Parathyroid adenoma (tissue), 2 donors: ENCODE measurements around the gene MRO.
A peak's percentile ranks its signal among the peaks of the same experiment; 100 is the strongest.

Experiments used
- H2AFZ ChIP-seq: fragments of 300-600 bp; sonication (generic); one replicate; pipeline ENCODE4 v1.7.0; 2017; ENCODE audit warnings: antibody characterized with exemption, mild to moderate bottlenecking
- H3K27ac ChIP-seq: fragments of 300-600 bp; sonication (generic); one replicate; pipeline ENCODE4 v1.7.0; 2017
- H3K27me3 ChIP-seq: fragments of 300-600 bp; sonication (generic); one replicate; pipeline ENCODE4 v1.7.0; 2017; ENCODE audit warnings: low read length; ENCODE audit not compliant: control insufficient read depth, insufficient read depth
- H3K36me3 ChIP-seq: fragments of 300-600 bp; sonication (generic); one replicate; pipeline ENCODE4 v1.7.0; 2017; ENCODE audit warnings: low read length; ENCODE audit not compliant: control insufficient read depth, insufficient read depth
- H3K4me1 ChIP-seq: fragments of 300-600 bp; sonication (generic); one replicate; pipeline ENCODE4 v1.7.0; 2017; ENCODE audit warnings: control low read depth
- H3K4me2 ChIP-seq: fragments of 300-600 bp; sonication (generic); one replicate; pipeline ENCODE4 v1.7.0; 2017; ENCODE audit warnings: low read length
- H3K4me3 ChIP-seq: fragments of 300-600 bp; sonication (generic); one replicate; pipeline ENCODE4 v1.7.0; 2017; ENCODE audit warnings: low read depth, low read length
- H3K79me2 ChIP-seq: fragments of 300-600 bp; sonication (generic); one replicate; pipeline ENCODE4 v1.7.0; 2017; ENCODE audit warnings: control low read depth
- H3K9ac ChIP-seq: fragments of 300-600 bp; sonication (generic); one replicate; pipeline ENCODE4 v1.7.0; 2017; ENCODE audit warnings: mild to moderate bottlenecking
- H3K9me3 ChIP-seq: fragments of 300-600 bp; sonication (generic); one replicate; pipeline ENCODE4 v1.7.0; 2017; ENCODE audit warnings: low read length; ENCODE audit not compliant: control insufficient read depth
- CTCF ChIP-seq: fragments of 300-600 bp; sonication (generic); IDR thresholded peaks from one replicate; pipeline ENCODE4 v1.7.0; 2017; ENCODE audit warnings: antibody characterized with exemption, mild to moderate bottlenecking
- donor health status: primary hyperparathyroidism.

MRO gene

GRCh38 chr18:50802141-50802540 is 17.7 kb downstream of the MRO start:
- no peak for TF ChIP-seq CTCF
- Histone ChIP-seq H3K27ac (peak overlapping the region; percentile 25), H3K9me3 (no peaks in the 10 kb centered on the region), H3K36me3 (no peaks in the 10 kb centered on the region), H3K79me2 (no peaks in the 10 kb centered on the region), H3K4me2 (no peak overlapping the region), H3K4me3 (no peak overlapping the region), H3K27me3 (no peaks in the 10 kb centered on the region), H2AFZ (no peak overlapping the region), H3K9ac (no peak overlapping the region), H3K4me1 (peaks cover 56% of the 10 kb centered on the region)

DNA sequence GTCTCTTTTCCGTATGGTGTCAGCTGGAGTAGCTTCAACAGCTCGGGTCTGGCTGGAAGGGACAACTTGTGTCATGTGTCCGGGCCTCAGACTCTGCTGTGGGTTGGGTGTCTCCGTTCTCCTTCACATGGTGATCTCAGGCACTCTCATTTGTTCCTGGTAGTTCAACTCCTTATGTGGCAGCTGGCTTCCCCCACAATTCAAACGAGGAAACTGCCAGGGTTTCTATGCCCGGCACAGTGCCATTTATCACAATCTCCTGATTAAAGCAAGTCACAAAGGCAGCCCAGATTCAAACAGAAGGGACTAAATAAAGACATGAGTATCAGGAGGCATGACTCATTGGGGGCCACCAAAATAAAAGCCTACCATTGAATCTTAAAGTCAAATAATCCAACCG is 22.7 kb downstream of the MRO start:
- H2AFZ ChIP-seq = peak overlapping the region; percentile 56
- no peaks in the 10 kb centered on the region for H3K79me2 ChIP-seq
- H3K4me2 ChIP-seq = no peak overlapping the region
- peaks cover 33% of the 10 kb centered on the region for H3K4me1 ChIP-seq
- no peaks in the 10 kb centered on the region for H3K27me3 ChIP-seq
- H3K9me3 ChIP-seq = no peaks in the 10 kb centered on the region
- H3K4me3 ChIP-seq = no peak overlapping the region
- no peak for TF ChIP-seq CTCF
- H3K36me3 ChIP-seq = no peaks in the 10 kb centered on the region
- H3K27ac ChIP-seq = peak overlapping the region; percentile 34
- no peak overlapping the region for H3K9ac ChIP-seq

DNA sequence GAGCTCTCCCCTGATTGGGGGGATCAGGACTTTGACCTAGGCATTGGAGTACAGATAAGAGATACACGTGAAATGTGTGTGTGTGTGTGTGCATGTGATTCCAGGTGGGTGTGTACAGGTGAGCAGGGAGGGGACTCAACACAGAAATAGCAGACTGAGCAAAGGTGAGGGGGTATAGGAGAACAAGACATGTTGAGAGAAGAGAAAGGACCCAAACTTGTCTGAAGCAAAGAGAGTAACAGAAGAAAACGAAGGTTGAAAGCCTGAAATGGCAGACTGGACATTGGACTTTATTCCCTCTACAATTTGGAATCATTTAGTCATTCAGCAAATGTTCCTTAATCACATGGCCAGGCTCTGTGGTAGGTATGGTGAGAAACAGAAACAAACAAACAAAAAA is 23.3 kb downstream of the MRO start:
- H3K27ac ChIP-seq = peak overlapping the region; percentile 34

GRCh38 chr18:50793641-50794565 is 25.9 kb downstream of the MRO start:
- Histone ChIP-seq H3K36me3 (no peaks in the 10 kb centered on the region), H3K27me3 (no peaks in the 10 kb centered on the region), H3K4me2 (no peak overlapping the region), H3K9me3 (no peaks in the 10 kb centered on the region), H2AFZ (peak overlapping the region; percentile 58), H3K79me2 (no peaks in the 10 kb centered on the region), H3K4me1 (peaks cover 31% of the 10 kb centered on the region), H3K27ac (peak overlapping the region; percentile 13), H3K4me3 (no peak overlapping the region), H3K9ac (no peak overlapping the region)
- TF ChIP-seq CTCF = no peak

More for the DNA sequence above, 23.3 kb downstream of the MRO start:
- H3K4me1 ChIP-seq = peaks cover 28% of the 10 kb centered on the region
- H3K4me2 ChIP-seq = no peak overlapping the region
- H2AFZ ChIP-seq = peak overlapping the region; percentile 56
- no peaks in the 10 kb centered on the region for H3K27me3 ChIP-seq
- H3K79me2 ChIP-seq = no peaks in the 10 kb centered on the region
- no peaks in the 10 kb centered on the region for H3K36me3 ChIP-seq
- TF ChIP-seq CTCF = no peak
- H3K9me3 ChIP-seq = no peaks in the 10 kb centered on the region
- no peak overlapping the region for H3K4me3 ChIP-seq
- no peak overlapping the region for H3K9ac ChIP-seq
